ENCODE data around the gene GID4. TPM values are rescaled to one million over a fixed set of nuclear protein-coding genes. Genes with fewer than 3 reads are reported as not detected.

The GID4 gene
- total RNA-seq, 1 experiment from 2014 or later = 11.4 TPM

- Mint-ChIP-seq H3K9me3 (no peaks in the 10 kb centered on the region), H3K4me3 (no peak overlapping the region), H3K27me3 (ENCODE audit: low read depth) (no peaks in the 10 kb centered on the region), H3K36me3 (ENCODE audit: insufficient read depth in 1 of 3, low read depth in 3 of 3) (peaks cover 5 to 54% (median 24%) of the 10 kb centered on the region in 3 experiments), H3K27ac (no peak overlapping the region), H3K4me1 (no peaks in the 10 kb centered on the region)
- Histone ChIP-seq H4K5ac (ENCODE audit: insufficient read length, low read depth, low read length) (no peak overlapping the region), H3K56ac (ENCODE audit: insufficient read length, low read depth, low read length) (no peak overlapping the region), H3T11ph (ENCODE audit: low read length) (no peak overlapping the region), H4K20me1 (ENCODE audit: control insufficient read depth, insufficient read depth, insufficient read length) (no peaks in the 10 kb centered on the region), H2BK20ac (ENCODE audit: low read depth, low read length, poor library complexity, severe bottlenecking) (no peak overlapping the region), H2BK5ac (ENCODE audit: insufficient read length, low read length) (no peak overlapping the region), H3K79me2 (ENCODE audit: insufficient read depth, low read length) (no peaks in the 10 kb centered on the region), H3K4ac (ENCODE audit: low read depth, low read length) (no peak overlapping the region), H3K23ac (ENCODE audit: insufficient read length, low read depth, low read length) (no peak overlapping the region), H2AFZ (ENCODE audit: low read length) (no peak overlapping the region), H3K4me1 (ENCODE audit: insufficient read depth, low read length) (no peaks in the 10 kb centered on the region), H3K9ac (ENCODE audit: extremely low read depth, insufficient read length, low read length) (no peak overlapping the region), H2AK5ac (ENCODE audit: insufficient read length, low read length) (no peak overlapping the region), H3K9me3 (ENCODE audit: control insufficient read depth, low read depth, low read length) (no peaks in the 10 kb centered on the region), H2BK120ac (ENCODE audit: low read depth, low read length, poor library complexity, severe bottlenecking) (no peak overlapping the region), H4K91ac (ENCODE audit: insufficient read length, low read depth, low read length) (no peak overlapping the region), H2BK12ac (ENCODE audit: insufficient read length, low read depth, low read length) (no peak overlapping the region), H3K4me2 (ENCODE audit: insufficient read depth, insufficient read length, low read length) (no peak overlapping the region), H3K18ac (ENCODE audit: insufficient read length, low read depth, low read length) (no peak overlapping the region), H3K79me1 (ENCODE audit: insufficient read depth, low read depth, low read length, poor library complexity, severe bottlenecking) (no peaks in the 10 kb centered on the region), H3K27me3 (ENCODE audit: insufficient read depth, low read length) (no peaks in the 10 kb centered on the region), H3K14ac (ENCODE audit: insufficient read depth, low read length) (no peak overlapping the region), H3K23me2 (ENCODE audit: insufficient read length, low read depth, low read length, poor library complexity, severe bottlenecking) (no peaks in the 10 kb centered on the region), H2BK15ac (ENCODE audit: low read depth, low read length) (no peak overlapping the region), H3K27ac (ENCODE audit: insufficient read length, low read depth, low read length) (no peak overlapping the region), H4K8ac (replicated peaks; ENCODE audit: insufficient read length, low read depth, low read length) (no peak overlapping the region)
- no peak for DNase-seq
- no peak for TF ChIP-seq CTCF (conservative IDR thresholded peaks at IDR 0.05)
- WGBS (ENCODE audit: extremely low coverage, insufficient read length, low lambda C conversion rate) = no CpG with 5 or more reads among the region's 3 CpGs
Measured at GRCh38 chr17:18102640-18103039, 63.4 kb downstream of the GID4 start.
